Right atrium auricular region (tissue), 2 donors: ENCODE measurements around the gene OPTC. TPM values are rescaled to one million over a fixed set of nuclear protein-coding genes. Genes with fewer than 3 reads are reported as not detected.

ENCODE experiments used
- DNase-seq: peaks from one replicate; pipeline ENCODE4 v3.0.0-alpha.2; 2019; ENCODE audit warnings: low spot score
- H3K27ac ChIP-seq, 2 donors: fragments of 200-600 bp; sonication (generic); 1 replicate in 1 of 2; 2 replicates in 1 of 2; pipeline ENCODE4 v1.5.1; 2016 to 2019
- H3K27me3 ChIP-seq, 2 donors: fragments of 200-600 bp; sonication (generic); one replicate each; pipeline versions ENCODE4 v1.5.1 to v1.6.0; 2017 to 2019
- H3K36me3 ChIP-seq: fragments of 200-600 bp; sonication (generic); one replicate; pipeline ENCODE4 v1.5.1; 2016
- H3K4me1 ChIP-seq, 2 donors: fragments of 200-600 bp; sonication (generic); one replicate each; pipeline versions ENCODE4 v1.5.1 to v1.6.0; 2017 to 2019
- H3K4me3 ChIP-seq, 2 donors: fragments of 200-600 bp; sonication (generic); 1 replicate in 1 of 2; 2 replicates in 1 of 2; pipeline ENCODE4 v1.5.1; 2017 to 2019; ENCODE audit warnings: mild to moderate bottlenecking in 1 of 2, moderate library complexity in 1 of 2
- H3K9me3 ChIP-seq, 2 donors: fragments of 200-600 bp; sonication (generic); one replicate each; pipeline ENCODE4 v1.5.1; 2019
- CTCF ChIP-seq, 2 donors: fragments of 200-600 bp; sonication (generic); IDR thresholded peaks; one replicate each; pipeline ENCODE4 v1.5.1; 2019; ENCODE audit warnings: antibody characterized with exemption in 2 of 2
- total RNA-seq, 2 donors: library from RNA; depleted of rRNA; stranded (reverse); fragments of >200 nt; gene quantifications; one replicate each; pipeline ENCODE4 v1.1.0, GENCODE V29; 2016

Gene OPTC
- total RNA-seq, 2 donors from 2014 or later = not detected

GRCh38 chr1:203548892-203549291 lies 54.9 kb downstream of the OPTC start:
- H3K27me3 ChIP-seq = no peaks in the 10 kb centered on the region
- DNase-seq = no peak
- H3K4me1 ChIP-seq = peaks cover 0 to 18% of the 10 kb centered on the region in 2 donors
- no peak overlapping the region for H3K4me3 ChIP-seq
- no peaks in the 10 kb centered on the region for H3K9me3 ChIP-seq
- no peak for TF ChIP-seq CTCF (IDR thresholded peaks at IDR 0.05)
- no peak overlapping the region for H3K27ac ChIP-seq
- no peaks in the 10 kb centered on the region for H3K36me3 ChIP-seq

GRCh38 chr1:203549309-203549708 lies 55.4 kb downstream of the OPTC start:
- DNase-seq = no peak
- no peak for TF ChIP-seq CTCF (IDR thresholded peaks at IDR 0.05)
- no peaks in the 10 kb centered on the region for H3K9me3 ChIP-seq
- no peak overlapping the region for H3K4me3 ChIP-seq
- no peaks in the 10 kb centered on the region for H3K36me3 ChIP-seq
- H3K27me3 ChIP-seq = no peaks in the 10 kb centered on the region
- H3K4me1 ChIP-seq = peaks cover 0 to 22% of the 10 kb centered on the region in 2 donors
- no peak overlapping the region for H3K27ac ChIP-seq

GRCh38 chr1:203550846-203551245 lies 56.9 kb downstream of the OPTC start:
- no peak overlapping the region for H3K4me3 ChIP-seq
- no peak for TF ChIP-seq CTCF (IDR thresholded peaks at IDR 0.05)
- DNase-seq = no peak

GRCh38 chr1:203551550-203551949 lies 57.6 kb downstream of the OPTC start:
- no peak for DNase-seq
- H3K27me3 ChIP-seq = no peaks in the 10 kb centered on the region
- no peak overlapping the region for H3K4me3 ChIP-seq
- H3K4me1 ChIP-seq = peaks cover 0 to 39% of the 10 kb centered on the region in 2 donors
- no peak for TF ChIP-seq CTCF (IDR thresholded peaks at IDR 0.05)
- H3K36me3 ChIP-seq = no peaks in the 10 kb centered on the region
- peak overlapping the region in 1 of 2 donors; percentile 6 for H3K27ac ChIP-seq
- no peaks in the 10 kb centered on the region for H3K9me3 ChIP-seq

More at GRCh38 chr1:203550846-203551245, 56.9 kb downstream of the OPTC start:
- Histone ChIP-seq H3K27me3 (no peaks in the 10 kb centered on the region), H3K36me3 (no peaks in the 10 kb centered on the region), H3K4me1 (peaks cover 0 to 32% of the 10 kb centered on the region in 2 donors), H3K9me3 (no peaks in the 10 kb centered on the region), H3K27ac (no peak overlapping the region)

- no peak overlapping the region for H3K27ac ChIP-seq
- no peaks in the 10 kb centered on the region for H3K36me3 ChIP-seq
- H3K4me1 ChIP-seq = peaks cover 0 to 58% of the 10 kb centered on the region in 2 donors
- H3K4me3 ChIP-seq = no peak overlapping the region
- no peaks in the 10 kb centered on the region for H3K9me3 ChIP-seq
- no peak for TF ChIP-seq CTCF (IDR thresholded peaks at IDR 0.05)
- no peak for DNase-seq
- no peaks in the 10 kb centered on the region for H3K27me3 ChIP-seq
Observed at GRCh38 chr1:203553496-203553895, 59.5 kb downstream of the OPTC start.

- Histone ChIP-seq H3K4me3 (no peak overlapping the region), H3K36me3 (no peaks in the 10 kb centered on the region), H3K4me1 (peaks cover 0 to 64% of the 10 kb centered on the region in 2 donors), H3K27ac (peak overlapping the region in 1 of 2 donors; percentile 94), H3K9me3 (no peaks in the 10 kb centered on the region), H3K27me3 (no peaks in the 10 kb centered on the region)
- TF ChIP-seq CTCF (IDR thresholded peaks at IDR 0.05) = no peak
- DNase-seq = no peak
Observed at GRCh38 chr1:203554071-203554470, 60.1 kb downstream of the OPTC start.
